H4 (cell line): Measurements from ENCODE around the gene DMWD. TPM values are rescaled to one million over a fixed set of nuclear protein-coding genes. Genes with fewer than 3 reads are reported as not detected.

Experiments used
- DNase-seq: peaks from one replicate; pipeline ENCODE4 v3.0.0-alpha.2; 2015; ENCODE audit warnings: low spot score
- total RNA-seq: library from RNA; depleted of rRNA; stranded (reverse); fragments of >200 nt; shearing (Covaris generic); gene quantifications from 2 replicates; pipeline ENCODE4 v1.2.3, GENCODE V29; 2014; rRNA removed

The DMWD gene, protein sequence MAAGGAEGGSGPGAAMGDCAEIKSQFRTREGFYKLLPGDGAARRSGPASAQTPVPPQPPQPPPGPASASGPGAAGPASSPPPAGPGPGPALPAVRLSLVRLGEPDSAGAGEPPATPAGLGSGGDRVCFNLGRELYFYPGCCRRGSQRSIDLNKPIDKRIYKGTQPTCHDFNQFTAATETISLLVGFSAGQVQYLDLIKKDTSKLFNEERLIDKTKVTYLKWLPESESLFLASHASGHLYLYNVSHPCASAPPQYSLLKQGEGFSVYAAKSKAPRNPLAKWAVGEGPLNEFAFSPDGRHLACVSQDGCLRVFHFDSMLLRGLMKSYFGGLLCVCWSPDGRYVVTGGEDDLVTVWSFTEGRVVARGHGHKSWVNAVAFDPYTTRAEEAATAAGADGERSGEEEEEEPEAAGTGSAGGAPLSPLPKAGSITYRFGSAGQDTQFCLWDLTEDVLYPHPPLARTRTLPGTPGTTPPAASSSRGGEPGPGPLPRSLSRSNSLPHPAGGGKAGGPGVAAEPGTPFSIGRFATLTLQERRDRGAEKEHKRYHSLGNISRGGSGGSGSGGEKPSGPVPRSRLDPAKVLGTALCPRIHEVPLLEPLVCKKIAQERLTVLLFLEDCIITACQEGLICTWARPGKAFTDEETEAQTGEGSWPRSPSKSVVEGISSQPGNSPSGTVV
- total RNA-seq = 5.9 and 7.8 TPM in 2 replicates

DNA sequence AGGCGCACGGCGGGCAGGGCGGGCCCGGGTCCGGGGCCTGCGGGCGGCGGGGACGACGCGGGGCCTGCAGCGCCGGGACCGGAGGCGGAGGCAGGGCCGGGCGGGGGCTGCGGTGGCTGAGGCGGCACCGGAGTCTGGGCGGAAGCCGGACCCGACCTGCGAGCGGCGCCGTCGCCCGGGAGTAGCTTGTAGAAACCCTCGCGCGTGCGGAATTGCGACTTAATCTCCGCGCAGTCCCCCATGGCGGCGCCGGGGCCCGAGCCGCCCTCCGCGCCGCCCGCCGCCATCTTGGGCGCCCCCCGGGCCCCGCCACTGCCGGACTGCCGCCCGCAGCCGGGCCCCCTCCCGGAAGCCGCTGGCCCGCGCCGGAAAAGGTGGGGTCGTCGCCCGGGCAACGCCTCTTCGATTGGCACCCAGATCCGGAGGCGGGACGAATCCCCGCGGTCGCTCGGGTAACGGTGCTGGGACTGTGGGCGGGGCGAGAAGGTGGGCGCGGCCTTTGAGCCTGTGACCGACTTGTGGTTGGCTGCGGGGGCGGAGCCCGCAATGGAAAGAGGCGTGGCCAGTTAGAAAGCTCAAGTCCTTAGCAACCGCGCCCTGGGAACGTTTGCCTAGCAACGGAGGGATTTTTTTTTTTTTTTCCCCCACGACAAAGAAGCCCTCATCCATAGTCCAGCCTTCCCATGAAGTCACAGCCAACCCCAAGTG, at the start of gene DMWD:
TSS of gene DMWD (minus strand) at position 376 of the 708 bp plus-strand sequence. CDS start at position 287, 89 bp downstream.
- peak; percentile 92 for DNase-seq

GRCh38 chr19:45842198-45842597, 49.6 kb upstream of the DMWD start:
- DNase-seq = no peak

GRCh38 chr19:45834970-45835369, 42.3 kb upstream of the DMWD start:
- DNase-seq = no peak

DNA sequence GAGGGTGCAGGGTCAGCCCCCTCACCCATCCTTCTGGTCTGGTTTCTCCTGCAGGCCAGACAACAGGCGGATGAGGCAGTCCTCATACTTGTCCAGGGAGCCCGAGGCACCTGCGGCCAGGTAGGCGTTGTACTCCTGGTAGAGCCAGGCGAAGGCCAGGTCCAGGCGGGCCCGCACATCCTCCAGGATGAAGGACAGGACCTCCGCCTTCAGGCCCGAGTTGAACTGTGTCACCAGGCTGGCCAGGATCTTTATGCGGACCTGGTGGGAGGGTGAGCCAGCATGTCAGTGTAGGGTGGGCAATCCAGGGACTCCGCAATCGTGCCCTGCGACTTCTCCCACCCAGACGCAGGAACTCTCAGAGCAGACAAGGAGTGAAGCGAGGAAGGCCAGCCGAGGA, 36.3 kb upstream of the DMWD start:
- DNase-seq = no peak

DNA sequence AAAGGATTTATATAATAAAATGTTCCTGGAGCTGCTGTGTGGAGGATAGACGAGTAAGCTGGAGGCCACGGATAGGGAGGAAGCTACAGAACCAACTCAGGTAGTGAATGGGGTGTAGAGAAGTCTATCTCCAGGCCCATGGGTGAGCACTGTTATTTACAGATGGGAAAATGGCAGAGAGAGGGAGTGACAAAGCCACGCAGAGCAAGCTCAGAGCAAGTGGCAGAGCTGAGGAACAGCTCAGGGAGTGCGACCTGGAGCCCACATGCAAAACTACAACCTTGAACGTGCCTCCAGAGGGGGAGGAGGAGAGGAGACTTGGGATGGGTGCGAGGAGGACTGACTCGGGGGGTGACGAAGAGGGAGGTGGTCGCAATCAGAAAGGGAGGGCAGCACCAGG, 35.9 kb upstream of the DMWD start:
- DNase-seq = no peak

- no peak for DNase-seq
These were observed 34.9 kb upstream of the DMWD start for GRCh38 chr19:45827459-45828093.

DNA sequence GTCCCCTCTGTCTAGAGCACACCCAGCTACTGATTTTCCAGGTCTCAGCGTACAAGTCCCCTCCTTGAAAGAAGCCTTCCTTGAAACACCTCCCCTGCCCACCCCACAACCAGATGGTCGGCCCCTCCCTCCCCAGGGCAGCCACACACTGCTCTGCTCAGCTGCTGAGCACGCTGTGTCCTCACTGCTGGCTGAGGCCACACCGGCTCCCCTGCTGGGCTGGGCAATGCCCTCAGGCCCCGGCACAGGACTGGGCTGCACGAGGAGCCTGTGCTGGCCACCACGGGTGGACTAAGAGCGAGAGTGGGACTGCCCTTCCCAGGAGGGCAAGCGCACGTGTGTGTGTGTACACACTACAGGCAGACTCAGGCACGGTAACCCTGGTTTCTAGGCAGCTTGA, 34.3 kb upstream of the DMWD start:
- DNase-seq = no peak

DNA sequence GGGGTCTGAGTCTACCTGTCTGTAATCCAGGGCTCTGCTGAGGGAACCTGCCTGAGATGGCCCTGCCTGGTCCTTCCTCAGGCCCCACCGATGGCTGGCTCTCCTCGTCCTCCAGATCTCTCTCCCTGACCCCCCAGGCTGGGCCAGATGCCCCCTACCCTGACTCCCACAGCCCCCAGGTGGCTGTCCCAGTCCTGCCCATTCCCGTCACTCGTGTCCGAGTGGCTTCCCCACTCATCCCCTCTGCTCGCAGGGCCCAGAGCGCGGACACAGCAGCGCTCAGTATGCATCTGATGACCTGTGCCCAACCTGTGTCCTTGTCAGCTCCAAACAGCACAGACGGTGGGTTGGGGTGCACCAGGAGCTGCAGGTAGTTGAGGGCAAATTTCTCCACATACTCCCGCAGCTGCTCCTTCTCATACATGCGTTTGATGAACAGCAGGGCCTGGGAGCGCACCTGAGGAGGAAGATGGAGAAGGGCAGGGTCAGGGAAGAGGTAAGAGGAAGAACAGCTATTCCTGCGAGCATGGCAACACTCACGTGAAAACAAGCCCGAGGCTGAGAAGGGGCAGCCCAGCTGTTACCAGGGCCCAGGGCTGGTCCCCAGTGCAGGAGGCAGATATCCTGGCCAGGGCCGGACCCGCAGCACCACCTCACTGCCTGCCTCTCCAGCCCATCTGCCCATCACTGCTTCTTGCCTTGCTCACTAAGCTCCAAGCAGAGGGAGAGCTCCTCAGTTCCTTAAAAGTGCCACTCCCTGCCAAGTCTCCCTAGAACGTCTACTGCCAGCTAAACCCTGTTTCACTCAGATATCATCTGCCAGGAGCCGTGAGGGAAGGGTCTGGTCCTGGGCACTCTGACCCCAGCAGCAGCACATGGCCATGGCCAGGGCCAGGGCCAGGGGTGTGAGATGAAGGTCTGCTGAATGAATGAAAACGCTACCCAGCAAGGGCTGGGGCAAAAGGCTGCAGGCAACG, 33.6 kb upstream of the DMWD start:
- DNase-seq = no peak

GRCh38 chr19:45825263-45825605, 32.6 kb upstream of the DMWD start:
- no peak for DNase-seq

- no peak for DNase-seq
These were observed 32.1 kb upstream of the DMWD start for GRCh38 chr19:45824531-45825262.

DNA sequence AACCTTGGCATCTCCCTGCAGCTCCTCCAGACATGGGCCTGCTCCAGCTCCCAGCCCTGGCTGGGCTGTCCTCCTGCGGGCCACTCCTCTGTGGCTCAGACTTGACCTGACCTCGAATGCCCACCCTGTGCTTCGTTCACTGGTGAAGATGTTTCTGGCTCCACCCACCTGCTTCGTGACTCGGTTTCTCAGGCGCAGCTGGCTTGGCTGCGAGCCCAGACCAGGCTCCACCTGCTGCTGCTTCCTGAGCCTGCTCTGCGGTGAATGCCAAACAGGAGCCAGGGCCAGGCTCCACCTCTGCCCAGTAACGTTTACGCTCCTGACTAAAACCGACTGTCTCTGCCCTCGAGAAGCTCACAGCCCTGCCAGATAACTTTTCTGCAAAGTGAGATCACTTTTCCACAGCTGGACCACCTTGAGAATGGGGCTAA, 31.4 kb upstream of the DMWD start:
- no peak for DNase-seq

- no peak for DNase-seq
These were observed 30.5 kb upstream of the DMWD start for GRCh38 chr19:45823182-45823581.

GRCh38 chr19:45822716-45823115, 30.1 kb upstream of the DMWD start:
- no peak for DNase-seq

GRCh38 chr19:45821570-45821969, 28.9 kb upstream of the DMWD start:
- DNase-seq = no peak

GRCh38 chr19:45821103-45821521, 28.5 kb upstream of the DMWD start:
- DNase-seq = no peak

DNA sequence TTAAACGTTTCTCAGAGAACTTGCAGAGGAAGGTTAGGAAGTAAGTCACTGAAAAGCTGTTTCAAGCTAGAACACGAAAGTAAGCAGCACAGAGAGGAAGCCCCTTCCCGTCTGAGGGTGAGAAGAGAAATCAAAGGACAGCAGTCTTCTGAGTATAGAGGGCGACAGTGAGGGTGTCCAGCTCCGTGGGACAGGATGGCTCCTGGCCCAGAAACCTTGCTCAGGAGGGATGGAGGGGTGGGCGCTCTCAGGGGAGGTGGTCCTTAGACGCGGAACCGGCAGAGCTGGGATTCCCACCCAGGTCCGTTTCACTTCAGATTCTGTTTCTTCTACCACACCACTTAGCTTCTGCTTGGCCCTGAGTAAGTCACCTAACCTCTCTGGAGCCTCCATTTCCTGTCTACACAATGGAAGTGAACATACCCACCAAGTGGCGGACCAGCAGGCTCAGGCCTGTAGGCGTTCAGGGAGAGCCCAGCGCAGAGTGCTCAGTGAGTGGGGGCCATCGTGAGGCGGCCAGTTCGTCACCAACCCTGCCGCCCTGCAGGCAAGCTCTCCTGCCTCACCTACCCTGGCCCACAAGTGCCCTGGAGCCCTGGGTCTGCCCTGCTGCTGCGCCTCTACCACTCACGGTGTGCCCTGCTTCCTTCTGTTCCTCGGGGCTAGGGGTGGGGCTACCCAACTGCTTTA, 27.9 kb upstream of the DMWD start:
- no peak for DNase-seq

DNA sequence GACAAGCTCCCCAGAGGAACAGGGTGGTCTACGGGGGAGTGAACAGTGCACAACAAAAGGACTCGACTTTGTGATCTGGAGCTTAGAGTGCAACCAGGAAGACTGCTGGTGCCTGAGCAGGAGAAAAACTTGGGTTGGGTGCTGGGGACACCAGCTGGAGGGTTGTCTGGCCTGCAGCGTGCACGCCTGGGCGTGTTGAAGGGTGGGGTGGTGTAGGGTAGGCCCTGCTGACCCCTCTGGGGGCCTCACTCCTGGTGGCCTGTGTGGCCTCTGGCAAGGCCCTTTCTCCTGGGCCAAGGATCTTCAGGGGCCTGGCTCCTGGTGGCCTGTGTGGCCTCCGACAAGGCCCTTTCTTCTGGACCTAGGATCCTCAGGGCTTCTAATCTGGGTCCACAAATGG, 27.1 kb upstream of the DMWD start:
- DNase-seq = no peak

DNA sequence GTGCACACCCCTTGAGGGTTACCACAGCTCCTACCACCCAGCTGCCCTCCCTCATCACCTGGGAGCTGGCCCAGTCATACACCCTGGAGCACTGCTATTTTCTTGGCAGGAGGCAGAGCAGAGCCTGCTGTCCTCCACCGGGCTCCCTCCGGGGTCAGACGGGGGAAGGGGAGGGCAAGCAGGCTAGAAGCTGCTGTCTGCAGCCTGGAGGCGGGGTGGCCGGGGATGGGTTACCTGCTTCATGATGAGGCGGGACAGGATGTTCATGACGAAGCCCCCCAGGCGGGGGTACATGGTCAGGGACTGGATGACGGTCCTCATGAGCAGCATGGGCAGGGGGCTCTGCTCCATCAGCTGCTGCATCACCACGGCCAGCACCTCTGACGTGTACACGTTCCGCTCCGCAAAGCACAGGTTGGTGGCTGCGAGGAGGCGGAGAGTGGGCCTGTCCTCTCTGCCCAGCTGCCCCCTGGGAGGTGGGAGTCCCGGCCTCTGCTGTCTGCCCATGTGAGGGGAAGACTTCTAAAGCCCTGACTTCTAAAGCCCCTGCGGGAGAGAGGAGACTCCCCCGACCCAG, 25.2 kb upstream of the DMWD start:
- DNase-seq = no peak

GRCh38 chr19:45817010-45817724, 24.5 kb upstream of the DMWD start:
- peak; percentile 83 for DNase-seq
